Keratinocyte (primary cell): ENCODE data around the gene PRKX.

Experiments used
- EZH2 ChIP-seq: IDR thresholded peaks from one replicate; pipeline ENCODE4 v1.6.1; 2012; ENCODE audit warnings: inconsistent platforms, mild to moderate bottlenecking, low read length, moderate library complexity
- TF ChIP-seq, protein P1 (sequence below), 3 experiments: IDR thresholded peaks in 1 of 3; conservative IDR thresholded peaks in 1 of 3; optimal IDR thresholded peaks in 1 of 3; 2 replicates in 2 of 3; 3 replicates in 1 of 3; pipeline versions ENCODE3 to v1.5.1; 2011; ENCODE audit warnings: low read length in 3 of 3, mild to moderate bottlenecking in 3 of 3, moderate library complexity in 2 of 3, control low read depth in 1 of 3, inconsistent platforms in 1 of 3; ENCODE audit not compliant: insufficient read depth in 2 of 3; ENCODE audit errors: extremely low read depth in 1 of 3

- TF ChIP-seq, protein P1, sequence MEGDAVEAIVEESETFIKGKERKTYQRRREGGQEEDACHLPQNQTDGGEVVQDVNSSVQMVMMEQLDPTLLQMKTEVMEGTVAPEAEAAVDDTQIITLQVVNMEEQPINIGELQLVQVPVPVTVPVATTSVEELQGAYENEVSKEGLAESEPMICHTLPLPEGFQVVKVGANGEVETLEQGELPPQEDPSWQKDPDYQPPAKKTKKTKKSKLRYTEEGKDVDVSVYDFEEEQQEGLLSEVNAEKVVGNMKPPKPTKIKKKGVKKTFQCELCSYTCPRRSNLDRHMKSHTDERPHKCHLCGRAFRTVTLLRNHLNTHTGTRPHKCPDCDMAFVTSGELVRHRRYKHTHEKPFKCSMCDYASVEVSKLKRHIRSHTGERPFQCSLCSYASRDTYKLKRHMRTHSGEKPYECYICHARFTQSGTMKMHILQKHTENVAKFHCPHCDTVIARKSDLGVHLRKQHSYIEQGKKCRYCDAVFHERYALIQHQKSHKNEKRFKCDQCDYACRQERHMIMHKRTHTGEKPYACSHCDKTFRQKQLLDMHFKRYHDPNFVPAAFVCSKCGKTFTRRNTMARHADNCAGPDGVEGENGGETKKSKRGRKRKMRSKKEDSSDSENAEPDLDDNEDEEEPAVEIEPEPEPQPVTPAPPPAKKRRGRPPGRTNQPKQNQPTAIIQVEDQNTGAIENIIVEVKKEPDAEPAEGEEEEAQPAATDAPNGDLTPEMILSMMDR (optimal IDR thresholded peaks at IDR 0.05 in 1 of 3, IDR thresholded peaks at IDR 0.05 in 1 of 3, conservative IDR thresholded peaks at IDR 0.05 in 1 of 3; ENCODE audit: extremely low read depth in 1 of 3, insufficient read depth in 2 of 3, low read length in 3 of 3): no peak
- TF ChIP-seq EZH2: no peak
Observed at GRCh38 chrX:3748052-3748559, 34.7 kb upstream of the PRKX start.
